HG03095 (cell line): ENCODE measurements around the gene ZNF837.
"Not testable (repeated sequence)": the region's sequence is repeated elsewhere in the genome, so short reads cannot be mapped to it uniquely, and the experiment has no call there.

ENCODE experiments used
- ATAC-seq: cut with Tn5 transposase; IDR thresholded peaks from one replicate; pipeline ENCODE4 v1.9.1; 2021; ENCODE audit warnings: moderate library complexity; ENCODE audit not compliant: unreplicated experiment

ZNF837 gene

DNA sequence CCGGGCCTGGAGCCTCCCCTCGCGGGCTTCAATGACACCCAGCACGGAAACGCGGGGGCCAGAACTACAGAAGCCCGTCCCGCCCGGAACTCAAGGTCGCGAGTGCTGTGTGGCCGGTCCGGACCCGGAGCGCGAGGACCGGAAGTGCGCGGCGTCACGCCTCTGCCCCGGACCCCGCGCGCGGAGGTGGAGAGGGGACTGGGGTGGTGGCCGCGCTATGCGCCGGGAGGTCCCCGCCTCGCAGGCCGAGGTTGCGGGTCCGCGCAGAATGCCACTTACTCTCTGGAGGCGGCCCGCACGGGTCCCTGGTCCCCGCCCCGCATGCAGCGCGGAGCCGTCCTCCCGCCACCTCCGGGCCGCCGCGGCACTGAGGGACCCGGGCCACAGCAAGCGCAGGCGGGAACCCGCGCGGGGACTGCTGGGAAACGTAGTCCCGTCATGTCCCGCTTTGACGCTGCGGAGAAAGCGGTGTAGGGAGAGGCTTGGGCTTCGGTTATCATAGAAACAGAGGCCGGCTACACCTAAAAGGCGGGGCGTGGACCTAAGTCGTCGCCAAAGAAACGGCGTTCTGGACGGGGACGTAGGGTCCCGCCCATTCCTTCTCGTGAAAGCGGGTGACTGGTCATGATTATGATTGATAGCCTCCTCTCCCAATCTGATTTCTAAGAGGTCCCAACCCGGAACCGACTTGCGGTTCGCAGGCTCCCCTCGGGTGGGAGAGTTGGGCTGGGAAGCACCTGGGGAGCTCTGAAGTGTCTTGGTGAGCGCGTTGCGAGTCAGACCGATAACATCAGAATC is at the start of gene ZNF837:
ZNF837 (minus strand) TSS at position 369 of the 798 bp plus-strand sequence. CDS start 11,698 bp downstream, outside the sequence.
- peak; percentile 68 for ATAC-seq

DNA sequence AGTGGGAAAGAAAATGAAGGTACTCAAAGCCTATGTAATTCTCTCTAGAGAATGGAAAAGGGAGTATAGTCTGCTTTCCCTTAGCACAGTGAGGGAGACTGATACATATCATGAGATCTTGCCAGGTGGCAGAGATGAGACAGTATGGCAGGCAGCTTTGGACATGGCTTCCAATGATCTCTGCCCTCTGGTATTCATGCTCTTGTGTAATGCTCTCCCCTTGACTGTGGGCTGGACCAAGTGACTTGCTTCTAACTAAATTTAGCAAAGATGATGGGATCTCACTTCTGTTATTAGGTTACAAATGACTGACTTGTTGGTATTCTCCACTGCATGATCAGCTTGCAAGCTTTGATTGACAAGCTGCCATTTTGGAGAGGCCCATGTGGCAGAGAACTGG is 48.9 kb upstream of the ZNF837 start:
- ATAC-seq = no peak

DNA sequence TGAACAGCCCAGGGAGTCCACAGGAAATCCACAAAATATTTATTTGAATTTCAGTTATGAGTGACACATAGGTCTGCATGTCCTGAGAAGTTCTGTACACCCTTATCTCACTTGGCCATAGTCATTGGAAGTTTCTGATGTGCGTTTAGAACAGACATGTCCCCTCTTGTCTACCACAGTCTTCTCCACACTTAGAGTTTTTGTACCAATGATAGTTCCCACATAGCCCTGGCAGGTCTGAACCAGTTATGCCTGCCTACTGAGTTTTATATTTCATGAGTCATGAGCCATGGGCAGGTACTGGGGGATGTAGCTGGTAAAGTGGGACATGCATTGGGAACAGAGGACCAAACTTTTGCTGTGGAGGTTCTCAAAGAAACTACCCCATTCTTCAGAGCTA is 47.8 kb upstream of the ZNF837 start:
- ATAC-seq = no peak

DNA sequence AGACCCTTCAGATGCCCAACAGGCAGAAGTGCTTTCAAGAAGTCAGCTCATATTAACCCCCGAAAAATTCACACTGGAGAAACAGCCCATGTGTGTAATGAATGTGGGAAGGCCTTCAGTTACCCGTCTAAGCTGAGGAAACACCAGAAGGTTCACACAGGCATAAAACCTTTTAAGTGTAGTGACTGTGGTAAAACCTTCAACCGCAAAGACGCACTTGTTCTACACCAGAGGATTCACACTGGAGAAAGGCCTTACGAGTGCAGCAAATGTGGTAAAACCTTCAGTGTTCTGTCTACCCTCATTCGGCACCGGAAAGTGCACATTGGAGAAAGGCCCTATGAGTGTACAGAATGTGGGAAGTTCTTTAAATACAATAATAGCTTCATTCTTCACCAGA is 36.2 kb upstream of the ZNF837 start:
- no peak for ATAC-seq

DNA sequence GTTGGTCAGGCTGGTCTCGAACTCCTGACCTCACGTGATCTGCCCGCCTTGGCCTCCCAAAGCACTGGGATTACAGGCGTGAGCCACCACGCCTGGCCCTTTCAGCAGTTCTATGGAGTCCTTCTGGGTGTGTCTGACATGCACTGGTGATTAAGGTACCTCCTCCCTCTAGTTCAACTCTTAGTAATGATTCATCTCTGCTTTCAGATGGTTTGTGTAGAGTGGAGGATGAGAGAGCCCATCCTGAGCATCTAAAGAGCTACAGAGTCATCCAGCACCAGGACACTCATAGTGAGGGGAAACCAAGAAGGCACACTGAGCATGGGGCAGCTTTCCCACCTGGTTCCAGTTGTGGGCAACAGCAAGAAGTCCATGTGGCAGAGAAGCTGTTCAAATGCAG is 35.8 kb upstream of the ZNF837 start:
- ATAC-seq = no peak

DNA sequence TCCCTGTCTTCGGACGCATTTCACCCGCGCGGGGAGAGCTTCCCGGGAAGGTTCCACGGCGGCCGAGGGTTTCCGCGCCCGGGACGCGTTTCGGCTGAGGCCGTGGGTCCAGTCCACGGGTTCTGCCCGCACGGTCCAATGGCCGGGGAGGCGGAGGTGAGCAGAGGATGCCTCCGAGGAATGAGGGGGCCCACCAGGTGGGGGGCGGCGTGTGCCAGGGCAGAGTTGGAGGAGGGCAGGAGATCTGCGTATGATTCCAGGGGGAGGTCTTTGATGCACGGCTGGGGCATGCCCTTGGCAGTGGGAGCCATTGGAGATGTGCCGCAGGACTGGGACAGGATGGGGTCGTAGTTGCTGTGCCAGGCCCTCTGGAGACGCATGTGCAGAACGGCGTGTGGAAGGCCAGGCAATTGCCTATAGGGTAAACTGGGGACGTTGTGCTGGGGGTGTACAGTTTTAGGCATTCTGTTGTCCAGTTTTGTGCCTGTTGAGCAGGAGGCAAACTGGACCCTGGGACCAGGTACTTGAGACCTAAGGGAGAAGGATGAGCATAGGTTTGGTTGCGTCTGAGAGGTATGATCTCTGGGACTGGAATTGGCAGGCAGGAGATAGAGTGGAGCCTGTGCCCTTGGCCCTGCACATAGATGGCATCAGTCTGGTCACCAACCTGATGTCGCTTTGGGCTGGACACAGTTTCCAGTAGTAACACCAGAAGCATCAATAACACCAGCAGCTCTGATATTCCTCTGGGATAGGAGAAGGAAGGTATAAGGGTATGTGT is 28.4 kb upstream of the ZNF837 start:
- peak; percentile 4 for ATAC-seq

DNA sequence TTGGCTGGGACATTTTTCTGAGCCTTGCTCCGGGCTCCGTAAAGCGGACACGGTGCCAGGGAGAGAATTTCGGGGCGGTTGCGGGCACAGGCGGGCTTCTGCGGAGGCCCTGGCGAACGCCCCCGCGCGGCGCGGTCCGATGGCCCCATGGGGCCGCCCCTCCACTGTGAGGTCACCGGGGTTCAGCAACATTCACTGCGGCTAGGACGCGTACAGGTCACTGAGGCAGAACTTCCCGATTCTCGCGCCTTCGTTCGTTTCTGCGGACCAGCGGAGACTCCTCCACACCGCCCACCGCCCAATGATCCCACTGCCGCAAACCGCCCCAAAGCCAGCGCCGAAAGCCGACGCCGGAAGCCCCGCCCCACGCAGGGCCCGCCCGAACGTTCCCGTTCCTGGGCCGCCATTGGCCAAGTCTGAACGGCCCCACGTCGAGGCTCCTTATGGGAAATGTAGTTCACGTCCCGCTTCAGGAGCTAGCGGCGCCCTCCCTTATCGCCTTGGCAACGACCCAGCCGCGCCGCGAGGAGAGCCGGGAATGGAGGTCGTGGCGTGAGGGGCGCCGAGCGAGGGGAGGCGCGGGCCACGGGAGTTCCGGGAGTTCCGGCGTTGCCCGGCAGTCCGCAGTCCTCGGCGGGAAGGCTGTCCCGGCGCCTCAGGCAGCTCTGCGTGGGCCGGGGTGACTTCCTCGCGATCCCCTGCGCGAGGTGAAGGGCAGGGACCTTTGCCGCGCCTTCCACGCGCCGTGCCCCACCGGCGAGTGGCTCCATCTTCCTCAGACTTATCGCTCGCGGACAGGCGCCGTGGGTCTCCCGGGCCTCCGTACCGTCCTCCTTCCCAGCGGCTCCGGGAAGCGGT is 27.6 kb upstream of the ZNF837 start, which contains the start of gene ZNF584:
ZNF584 (plus strand) TSS at position 498 of the 858 bp plus-strand sequence. CDS start 499 bp downstream, outside the sequence.
- peak; percentile 79 for ATAC-seq

DNA sequence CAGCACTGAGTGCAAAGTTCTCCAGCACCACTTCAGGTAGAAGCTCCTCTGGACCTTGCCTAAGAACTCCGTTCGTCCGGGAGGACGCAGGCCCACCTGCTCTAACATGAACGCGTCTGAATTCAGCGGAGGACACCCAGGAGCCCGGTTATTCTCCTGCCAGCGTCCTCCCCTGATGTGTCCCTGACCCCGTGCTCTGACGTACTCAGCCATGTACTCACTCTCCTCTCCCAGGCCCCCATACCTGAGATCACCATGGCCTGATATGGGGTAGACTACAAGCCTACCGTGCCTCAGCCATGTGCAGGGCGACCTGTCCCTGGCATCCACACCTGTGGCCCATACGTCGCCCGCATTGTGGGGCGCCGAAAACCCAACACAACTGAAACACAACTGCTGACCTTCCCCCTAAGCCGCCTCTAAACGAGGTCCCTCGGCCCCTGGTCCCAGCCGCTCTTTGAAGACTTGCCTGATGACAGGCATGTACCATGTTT is 26.9 kb upstream of the ZNF837 start:
- ATAC-seq = no peak

DNA sequence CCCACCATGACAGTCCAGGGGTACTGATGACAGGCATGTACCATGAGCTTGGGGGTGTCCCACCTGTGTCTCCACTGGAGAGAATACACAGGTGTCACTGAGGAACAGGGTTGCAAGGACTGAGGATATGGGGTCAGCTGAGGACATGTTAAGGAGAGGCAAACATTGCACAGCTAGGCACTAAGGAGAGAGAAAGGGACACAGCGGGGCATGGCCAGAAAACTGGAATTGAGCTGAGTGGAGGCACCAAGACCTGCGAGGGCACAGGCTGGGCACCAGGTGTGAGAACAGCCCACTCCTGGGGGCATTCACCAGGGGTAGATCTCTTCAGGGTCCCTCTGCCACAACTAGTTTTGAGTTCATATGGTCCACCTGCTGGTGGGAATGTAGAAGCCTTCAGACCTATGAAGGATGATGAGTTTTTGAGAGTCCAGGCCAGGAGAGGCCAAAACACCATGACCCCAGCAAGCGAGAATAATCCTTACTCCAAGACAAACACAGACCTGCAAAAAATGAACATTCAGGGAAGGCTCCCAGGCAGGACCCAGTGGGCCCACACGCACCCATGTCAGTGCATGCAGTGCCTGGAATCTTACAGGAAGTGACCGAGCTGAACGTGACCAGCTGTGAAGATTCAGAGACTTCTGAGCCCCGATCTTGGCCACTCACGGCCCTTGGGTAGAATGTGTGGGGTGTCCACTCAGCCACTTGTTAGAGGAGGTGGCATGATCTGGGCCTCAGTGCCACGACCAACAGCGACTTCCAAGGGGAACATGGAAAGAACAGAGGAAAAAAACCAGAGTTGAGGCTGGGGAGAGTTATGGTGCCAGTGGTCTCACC is 26.2 kb upstream of the ZNF837 start:
- ATAC-seq = no peak

DNA sequence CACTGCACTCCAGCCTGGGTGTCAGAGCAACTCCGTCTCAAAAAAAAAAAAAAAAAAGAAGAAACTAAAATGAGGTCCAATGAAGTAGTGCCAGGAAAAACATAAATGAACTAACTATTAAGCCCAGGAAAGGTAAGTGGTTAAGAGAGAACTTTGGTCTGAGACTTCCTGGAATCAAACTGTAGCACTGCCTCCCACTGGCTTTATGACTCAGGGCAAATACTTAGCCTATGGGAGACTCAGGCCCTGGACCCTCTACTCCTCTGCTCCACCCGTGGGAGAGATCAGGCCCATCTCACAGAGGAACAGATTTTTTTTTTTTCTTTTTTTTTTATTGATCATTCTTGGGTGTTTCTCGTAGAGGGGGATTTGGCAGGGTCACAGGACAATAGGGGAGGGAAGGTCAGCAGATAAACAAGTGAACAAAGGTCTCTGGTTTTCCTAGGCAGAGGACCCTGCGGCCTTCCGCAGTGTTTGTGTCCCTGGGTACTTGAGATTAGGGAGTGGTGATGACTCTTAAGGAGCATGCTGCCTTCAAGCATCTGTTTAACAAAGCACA is 23.2 kb upstream of the ZNF837 start:
- ATAC-seq = not testable (repeated sequence)

DNA sequence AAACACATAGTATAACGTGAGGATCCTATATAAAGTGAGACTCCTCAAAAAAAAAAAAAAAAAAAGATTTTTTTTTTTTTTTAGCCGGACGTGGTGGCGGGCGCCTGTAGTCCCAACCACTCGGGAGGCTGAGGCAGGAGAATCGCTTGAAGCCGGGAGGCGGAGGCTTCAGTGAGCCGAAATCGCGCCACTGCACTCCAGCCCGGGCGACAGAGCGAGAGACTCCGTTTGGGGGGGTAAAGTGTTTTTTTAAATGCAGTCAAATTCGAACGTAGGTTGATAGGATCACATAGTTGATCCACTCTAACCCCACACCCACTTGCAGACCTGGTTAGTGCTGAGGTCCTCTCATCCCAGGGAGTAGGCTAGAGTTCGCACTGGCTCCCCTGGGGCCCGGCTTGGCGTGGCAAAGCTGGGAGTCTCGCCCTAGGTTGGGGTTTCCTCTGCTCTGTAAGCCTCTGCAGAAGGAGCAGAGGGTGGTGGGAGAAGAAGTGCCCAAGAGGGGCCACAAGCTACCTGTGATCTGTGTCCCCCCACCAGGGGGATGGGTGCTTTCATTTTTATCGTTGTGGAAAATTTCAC is 21.1 kb upstream of the ZNF837 start:
- ATAC-seq = no peak

DNA sequence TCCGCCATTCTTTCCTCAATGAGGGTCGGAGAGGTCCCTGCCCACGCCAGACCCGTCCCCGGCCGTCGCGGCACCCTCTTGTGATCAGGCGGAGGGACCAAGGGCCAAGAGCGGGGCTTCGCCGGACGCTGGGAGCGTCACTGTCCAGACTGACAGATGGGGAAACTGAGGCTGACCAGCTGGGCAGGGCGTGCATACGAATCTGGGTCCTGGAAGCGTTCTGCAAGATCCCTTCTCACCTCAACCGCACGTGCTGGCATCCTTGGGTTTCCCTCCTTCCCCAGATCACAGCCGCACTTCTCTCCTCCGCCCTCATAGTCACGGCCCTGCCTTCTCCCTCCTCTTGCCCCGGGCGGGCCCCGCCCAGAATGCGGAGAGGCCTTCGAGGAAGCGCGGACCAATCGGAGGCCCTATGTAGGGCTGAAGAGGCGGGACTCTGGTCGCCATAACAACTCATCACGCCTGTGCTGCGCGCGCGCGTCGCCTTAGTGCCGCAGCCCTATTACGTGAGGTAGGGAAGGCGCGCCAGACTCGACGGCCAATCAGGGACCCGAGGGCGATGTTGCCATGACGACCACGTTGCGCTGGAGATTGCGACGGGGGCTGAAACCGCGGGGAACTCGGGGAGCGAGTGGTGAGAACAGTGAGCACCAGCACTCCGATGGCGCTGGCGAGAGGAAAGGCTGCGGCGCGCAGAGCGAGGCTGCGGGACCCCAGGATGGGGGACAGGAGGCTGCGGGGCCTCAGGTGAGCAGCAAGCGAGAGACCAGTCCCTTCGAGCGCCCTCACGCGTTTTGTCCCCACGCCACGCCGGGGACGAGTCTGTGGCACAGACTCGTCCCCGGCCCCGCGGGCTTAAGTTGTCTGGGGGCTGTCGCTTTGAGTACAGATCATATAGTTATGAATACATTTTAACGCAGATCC is 20.3 kb upstream of the ZNF837 start:
- peak; percentile 96 for ATAC-seq

DNA sequence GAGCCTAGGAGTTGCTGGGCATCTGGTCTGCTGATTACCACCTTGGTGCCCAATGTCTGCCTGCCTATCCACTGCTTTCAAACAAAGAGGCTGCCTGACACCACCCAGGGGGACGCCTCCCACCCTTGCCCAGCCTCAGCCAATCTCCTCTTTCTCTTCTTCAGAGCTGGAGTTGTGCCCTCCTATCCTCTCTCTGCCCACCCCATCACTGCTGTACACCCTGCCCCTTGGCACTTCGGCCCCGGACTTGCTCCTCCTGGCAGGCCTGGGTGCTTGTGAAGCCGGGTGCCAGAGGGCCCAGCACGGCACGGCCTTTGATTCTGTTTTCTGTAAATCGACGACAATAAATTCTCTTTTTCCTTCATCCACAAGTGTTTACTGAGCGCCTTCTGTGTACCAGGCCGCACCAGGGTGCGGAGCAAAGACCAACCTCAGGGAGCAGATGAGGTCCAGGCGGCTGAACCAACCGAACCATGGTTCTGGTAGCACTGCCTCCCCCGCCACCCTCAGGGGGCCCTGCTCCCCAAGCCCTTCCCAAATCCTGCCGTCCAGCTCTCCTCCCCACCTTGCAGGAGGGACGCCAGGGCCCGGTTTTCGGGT is 19.6 kb upstream of the ZNF837 start:
- no peak for ATAC-seq

DNA sequence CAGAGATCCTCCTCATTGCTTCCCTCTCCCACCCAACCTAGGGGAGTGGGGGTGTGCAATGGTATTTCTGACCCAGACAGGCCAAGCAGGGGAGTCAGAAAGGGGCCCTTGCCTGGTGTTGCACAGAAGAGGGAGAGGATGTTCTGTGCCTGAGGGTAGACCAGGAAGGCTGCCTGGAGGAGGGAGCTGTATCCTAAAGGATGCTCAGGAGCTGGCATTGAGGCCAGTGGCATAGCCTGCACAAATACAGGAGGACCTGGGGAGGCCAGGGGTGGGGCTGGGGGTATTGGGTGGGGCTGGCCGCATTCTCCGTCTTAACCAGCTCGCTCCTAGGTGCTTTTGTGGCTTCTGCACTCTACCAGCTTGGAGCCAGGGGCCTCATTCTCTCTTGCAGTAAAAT is 19.1 kb upstream of the ZNF837 start:
- no peak for ATAC-seq

DNA sequence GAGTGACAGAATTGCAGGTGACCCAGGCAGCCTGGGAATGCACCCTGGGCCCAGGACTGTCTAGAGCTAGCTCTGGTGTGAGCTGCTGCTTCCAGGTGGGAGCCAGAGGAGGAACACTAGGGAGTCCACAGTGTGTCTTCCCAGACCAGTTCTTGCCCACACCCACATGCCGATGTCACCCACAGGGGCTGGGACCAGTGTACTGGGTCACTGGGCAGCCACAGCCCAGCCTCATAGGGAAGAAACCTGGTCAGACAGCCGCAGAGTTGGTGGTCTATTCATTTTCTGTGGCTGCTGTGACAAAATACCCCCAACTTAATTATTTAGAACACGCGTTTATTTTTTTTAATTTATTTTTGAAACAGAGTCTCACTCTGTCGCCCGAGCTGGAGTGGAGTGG is 17.7 kb upstream of the ZNF837 start:
- no peak for ATAC-seq

DNA sequence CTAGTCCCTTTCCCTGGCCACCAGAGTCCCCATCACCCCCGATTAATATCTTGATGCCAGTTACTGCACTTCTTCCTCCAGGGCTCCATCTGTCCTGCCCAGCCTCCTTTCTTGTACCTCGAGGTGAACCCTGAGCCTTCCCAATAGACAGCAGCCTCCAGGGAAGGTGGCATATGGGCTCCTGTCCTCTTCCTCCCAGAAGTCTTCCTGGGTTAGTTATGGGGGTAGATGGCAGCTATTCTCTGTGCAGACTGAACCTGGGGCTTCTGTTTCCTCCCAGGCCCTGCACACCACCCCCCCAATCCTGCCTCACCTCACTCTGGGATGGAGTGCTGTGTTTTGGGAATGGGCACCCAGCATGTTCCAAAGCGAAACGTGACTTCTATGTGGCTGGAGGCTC is 17.3 kb upstream of the ZNF837 start:
- no peak for ATAC-seq

DNA sequence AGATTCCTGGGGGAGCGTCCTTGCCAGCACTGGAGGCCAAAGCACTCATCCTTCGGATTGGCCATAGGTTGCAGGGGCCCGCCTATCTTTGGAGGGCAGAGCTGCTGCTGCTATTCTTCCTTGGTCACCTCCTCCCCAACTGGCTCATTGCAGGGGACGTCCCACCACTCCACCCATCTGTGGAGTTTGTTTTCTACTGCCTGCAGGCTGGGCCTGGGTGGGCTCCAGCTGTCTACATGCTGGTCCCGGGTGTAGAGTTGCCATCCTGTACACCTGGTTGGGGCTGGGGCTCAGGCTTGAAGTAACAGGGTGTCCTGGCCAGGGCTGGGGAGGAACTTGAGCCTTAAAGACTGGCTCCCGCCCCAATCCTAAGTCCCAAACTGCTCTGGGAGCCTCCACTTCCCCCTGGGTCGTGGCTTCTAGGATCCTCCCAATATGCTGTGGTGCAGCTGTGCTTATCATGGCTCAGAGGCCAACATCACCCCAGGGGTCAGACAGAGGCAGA is 16.8 kb upstream of the ZNF837 start:
- no peak for ATAC-seq
